ENCODE measurements around the gene PPP1R12A.

DNA sequence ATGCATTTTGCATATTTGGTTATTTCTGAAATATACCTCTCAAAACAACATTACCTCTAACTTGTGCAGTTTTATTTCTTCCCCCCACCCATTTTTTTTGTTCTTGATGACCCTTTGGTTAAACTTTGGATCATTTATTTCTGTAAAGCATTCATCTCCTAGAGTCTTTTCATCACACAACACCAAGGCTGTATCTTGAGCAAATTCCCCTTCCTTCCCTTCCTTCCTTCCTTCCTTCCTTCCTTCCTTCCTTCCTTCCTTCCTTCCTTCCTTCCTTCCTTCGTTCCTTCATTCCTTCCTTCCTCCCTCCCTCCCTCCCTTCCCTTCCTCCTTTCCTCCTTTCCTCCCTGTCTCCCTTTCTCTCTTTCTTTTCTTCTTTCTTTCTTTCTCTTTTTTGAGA lies 43.8 kb upstream of the PPP1R12A start:
- TF ChIP-seq, protein P1, sequence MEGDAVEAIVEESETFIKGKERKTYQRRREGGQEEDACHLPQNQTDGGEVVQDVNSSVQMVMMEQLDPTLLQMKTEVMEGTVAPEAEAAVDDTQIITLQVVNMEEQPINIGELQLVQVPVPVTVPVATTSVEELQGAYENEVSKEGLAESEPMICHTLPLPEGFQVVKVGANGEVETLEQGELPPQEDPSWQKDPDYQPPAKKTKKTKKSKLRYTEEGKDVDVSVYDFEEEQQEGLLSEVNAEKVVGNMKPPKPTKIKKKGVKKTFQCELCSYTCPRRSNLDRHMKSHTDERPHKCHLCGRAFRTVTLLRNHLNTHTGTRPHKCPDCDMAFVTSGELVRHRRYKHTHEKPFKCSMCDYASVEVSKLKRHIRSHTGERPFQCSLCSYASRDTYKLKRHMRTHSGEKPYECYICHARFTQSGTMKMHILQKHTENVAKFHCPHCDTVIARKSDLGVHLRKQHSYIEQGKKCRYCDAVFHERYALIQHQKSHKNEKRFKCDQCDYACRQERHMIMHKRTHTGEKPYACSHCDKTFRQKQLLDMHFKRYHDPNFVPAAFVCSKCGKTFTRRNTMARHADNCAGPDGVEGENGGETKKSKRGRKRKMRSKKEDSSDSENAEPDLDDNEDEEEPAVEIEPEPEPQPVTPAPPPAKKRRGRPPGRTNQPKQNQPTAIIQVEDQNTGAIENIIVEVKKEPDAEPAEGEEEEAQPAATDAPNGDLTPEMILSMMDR (IDR thresholded peaks at IDR 0.05) = no peak
- TF ChIP-seq POLR2A (IDR thresholded peaks at IDR 0.05) (no peak), POLR2AphosphoS5 (IDR thresholded peaks at IDR 0.05) (no peak)

All from transverse colon (tissue), 4 donors.